Measurements from ENCODE around the gene GDPD3.
A peak's percentile ranks its signal among the peaks of the same experiment; 100 is the strongest.
"Not testable (repeated sequence)": the region's sequence is repeated elsewhere in the genome, so short reads cannot be mapped to it uniquely, and the experiment has no call there.

The GDPD3 gene

GRCh38 chr16:30122604-30123160, 9.3 kb upstream of the GDPD3 start:
- no peak for DNase-seq (ENCODE audit: low spot score)

- DNase-seq (ENCODE audit: low spot score) = no peak
These were observed 8.6 kb upstream of the GDPD3 start for GRCh38 chr16:30121741-30122571.

GRCh38 chr16:30120340-30121105, 7.2 kb upstream of the GDPD3 start:
- no peak for DNase-seq (ENCODE audit: low spot score)

GRCh38 chr16:30119428-30119827, 6.1 kb upstream of the GDPD3 start:
- no peak for DNase-seq (ENCODE audit: low spot score)

- DNase-seq (ENCODE audit: low spot score) = no peak
These were observed 4.4 kb upstream of the GDPD3 start for GRCh38 chr16:30117768-30118167.

- no peak for DNase-seq (ENCODE audit: low spot score)
These were observed 3.2 kb upstream of the GDPD3 start for GRCh38 chr16:30116291-30117207.

GRCh38 chr16:30115238-30115637, 1.9 kb upstream of the GDPD3 start:
- no peak for DNase-seq (ENCODE audit: low spot score)

- not testable (repeated sequence) for DNase-seq (ENCODE audit: low spot score)
These were observed 1.5 kb upstream of the GDPD3 start for GRCh38 chr16:30114833-30115232.

- no peak for DNase-seq (ENCODE audit: low spot score)
These were observed 1.1 kb upstream of the GDPD3 start for GRCh38 chr16:30114411-30114810.

GRCh38 chr16:30113711-30114333, 485 bp upstream of the GDPD3 start:
- no peak for DNase-seq (ENCODE audit: low spot score)

GRCh38 chr16:30112197-30113030, 923 bp downstream of the GDPD3 start:
- DNase-seq (ENCODE audit: low spot score) = peak; percentile 79

GRCh38 chr16:30110661-30111060, 2.7 kb downstream of the GDPD3 start:
- no peak for DNase-seq (ENCODE audit: low spot score)

- DNase-seq (ENCODE audit: low spot score) = no peak
These were observed 5.1 kb downstream of the GDPD3 start for GRCh38 chr16:30108059-30108850.

GRCh38 chr16:30104492-30104891, 8.8 kb downstream of the GDPD3 start:
- DNase-seq (ENCODE audit: low spot score) = no peak

GRCh38 chr16:30104090-30104489, 9.2 kb downstream of the GDPD3 start:
- no peak for DNase-seq (ENCODE audit: low spot score)

- DNase-seq (ENCODE audit: low spot score) = no peak
These were observed 16.3 kb downstream of the GDPD3 start for GRCh38 chr16:30096862-30097563.

- DNase-seq (ENCODE audit: low spot score) = peak; percentile 94
These were observed 17.1 kb downstream of the GDPD3 start, which contains the start of gene YPEL3 for GRCh38 chr16:30096105-30096861. YPEL3 (minus strand) TSS chr16:30096213; CDS start chr16:30095482, 731 bp downstream.
